Measurements from ENCODE around the gene FBXO10. TPM values are rescaled to one million over a fixed set of nuclear protein-coding genes. Genes with fewer than 3 reads are reported as not detected.

Gene FBXO10
- total RNA-seq, 2 donors from 2014 or later: 19.5 to 26.6 TPM

GRCh38 chr9:37617161-37617560 lies 41.0 kb upstream of the FBXO10 start:
- no peak overlapping the region for H3K4me3 ChIP-seq (ENCODE audit: low read length)
- no peaks in the 10 kb centered on the region for H3K4me1 ChIP-seq (ENCODE audit: control insufficient read depth, insufficient read depth, low read length)
- no peak for DNase-seq
- H3K9me3 Mint-ChIP-seq: no peaks in the 10 kb centered on the region
- no peak overlapping the region for H3K27ac Mint-ChIP-seq
- H3K27me3 ChIP-seq (ENCODE audit: control insufficient read depth, insufficient read depth, low read length, poor library complexity, severe bottlenecking): no peaks in the 10 kb centered on the region
- WGBS, 2 experiments (ENCODE audit: insufficient coverage in 1 of 2, insufficient read length in 1 of 2): 79 to 99% methylated on average over 2 of the region's 2 CpGs
- no peak overlapping the region for H3K27ac ChIP-seq (ENCODE audit: low read depth, low read length)
- no peak for TF ChIP-seq CTCF (conservative IDR thresholded peaks at IDR 0.05)
- no peak overlapping the region for H3K4me3 Mint-ChIP-seq
- H3K4me1 Mint-ChIP-seq: peaks cover 4% of the 10 kb centered on the region
- no peaks in the 10 kb centered on the region for H3K36me3 ChIP-seq (ENCODE audit: control insufficient read depth, insufficient read depth, low read length)
- H3K27me3 Mint-ChIP-seq (ENCODE audit: insufficient read depth): peaks cover 5% of the 10 kb centered on the region
- H3K36me3 Mint-ChIP-seq (ENCODE audit: low read depth): no peaks in the 10 kb centered on the region
- no peak overlapping the region for H3K9ac ChIP-seq (ENCODE audit: extremely low read depth, low read length, poor library complexity, severe bottlenecking)
- no peaks in the 10 kb centered on the region for H3K9me3 ChIP-seq (ENCODE audit: control insufficient read depth, low read length)

- H3K9me3 Mint-ChIP-seq: no peaks in the 10 kb centered on the region
- no peaks in the 10 kb centered on the region for H3K4me1 Mint-ChIP-seq
- Histone ChIP-seq H3K27me3 (ENCODE audit: control insufficient read depth, insufficient read depth, low read length, poor library complexity, severe bottlenecking) (no peaks in the 10 kb centered on the region), H3K36me3 (ENCODE audit: control insufficient read depth, insufficient read depth, low read length) (no peaks in the 10 kb centered on the region), H3K4me3 (ENCODE audit: low read length) (no peak overlapping the region), H3K4me1 (ENCODE audit: control insufficient read depth, insufficient read depth, low read length) (no peaks in the 10 kb centered on the region), H3K27ac (ENCODE audit: low read depth, low read length) (no peak overlapping the region), H3K9ac (ENCODE audit: extremely low read depth, low read length, poor library complexity, severe bottlenecking) (no peak overlapping the region), H3K9me3 (ENCODE audit: control insufficient read depth, low read length) (no peaks in the 10 kb centered on the region)
- H3K36me3 Mint-ChIP-seq (ENCODE audit: low read depth): no peaks in the 10 kb centered on the region
- no peak overlapping the region for H3K4me3 Mint-ChIP-seq
- peaks cover 7% of the 10 kb centered on the region for H3K27me3 Mint-ChIP-seq (ENCODE audit: insufficient read depth)
- TF ChIP-seq CTCF (conservative IDR thresholded peaks at IDR 0.05): no peak
- WGBS, 2 experiments (ENCODE audit: insufficient coverage in 1 of 2, insufficient read length in 1 of 2): 93 to 100% methylated on average over 1 of the region's 1 CpG
- H3K27ac Mint-ChIP-seq: no peak overlapping the region
- DNase-seq: no peak
Observed at GRCh38 chr9:37611961-37612360, 35.8 kb upstream of the FBXO10 start.

DNA sequence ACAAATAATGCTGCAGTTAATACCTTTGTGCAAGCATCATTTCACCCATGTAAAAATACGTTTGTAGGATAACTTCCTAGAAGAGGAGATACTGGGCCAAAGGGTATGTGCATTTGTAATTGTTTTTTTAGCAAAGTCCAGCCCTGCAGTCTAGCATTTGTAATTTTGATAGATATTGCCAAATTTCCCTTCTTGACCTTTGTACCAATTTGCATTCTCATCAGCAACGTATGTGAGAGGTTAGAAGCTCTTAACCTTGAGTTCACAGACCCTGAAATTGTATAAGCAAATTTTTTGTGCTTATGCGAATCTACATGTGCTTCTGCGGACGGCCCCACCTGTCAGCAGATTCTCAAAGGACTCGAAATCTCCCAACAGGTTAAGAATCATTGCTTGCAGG lies 34.8 kb upstream of the FBXO10 start:
- no peaks in the 10 kb centered on the region for H3K9me3 Mint-ChIP-seq
- Histone ChIP-seq H3K4me3 (ENCODE audit: low read length) (no peak overlapping the region), H3K36me3 (ENCODE audit: control insufficient read depth, insufficient read depth, low read length) (no peaks in the 10 kb centered on the region), H3K27me3 (ENCODE audit: control insufficient read depth, insufficient read depth, low read length, poor library complexity, severe bottlenecking) (peaks cover 3% of the 10 kb centered on the region), H3K27ac (ENCODE audit: low read depth, low read length) (no peak overlapping the region), H3K9me3 (ENCODE audit: control insufficient read depth, low read length) (no peaks in the 10 kb centered on the region), H3K4me1 (ENCODE audit: control insufficient read depth, insufficient read depth, low read length) (no peaks in the 10 kb centered on the region), H3K9ac (ENCODE audit: extremely low read depth, low read length, poor library complexity, severe bottlenecking) (no peak overlapping the region)
- H3K4me3 Mint-ChIP-seq: no peak overlapping the region
- peaks cover 10% of the 10 kb centered on the region for H3K27me3 Mint-ChIP-seq (ENCODE audit: insufficient read depth)
- no peak for TF ChIP-seq CTCF (conservative IDR thresholded peaks at IDR 0.05)
- H3K36me3 Mint-ChIP-seq (ENCODE audit: low read depth): no peaks in the 10 kb centered on the region
- 77 to 87% methylated on average over 4 to 6 of the region's 6 CpGs for WGBS, 2 experiments (ENCODE audit: insufficient coverage in 1 of 2, insufficient read length in 1 of 2)
- H3K4me1 Mint-ChIP-seq: no peaks in the 10 kb centered on the region
- no peak overlapping the region for H3K27ac Mint-ChIP-seq
- no peak for DNase-seq

All from endodermal cell (in vitro differentiated cells).